NCI-H510A (cell line): ENCODE results near the gene ITSN1.
"Not testable (repeated sequence)": the region's sequence is repeated elsewhere in the genome, so short reads cannot be mapped to it uniquely, and the experiment has no call there.

Experiments used
- DNase-seq: peaks from one replicate; lab custom pipeline; 2025; lab: John Stamatoyannopoulos, UW

Gene ITSN1

DNA sequence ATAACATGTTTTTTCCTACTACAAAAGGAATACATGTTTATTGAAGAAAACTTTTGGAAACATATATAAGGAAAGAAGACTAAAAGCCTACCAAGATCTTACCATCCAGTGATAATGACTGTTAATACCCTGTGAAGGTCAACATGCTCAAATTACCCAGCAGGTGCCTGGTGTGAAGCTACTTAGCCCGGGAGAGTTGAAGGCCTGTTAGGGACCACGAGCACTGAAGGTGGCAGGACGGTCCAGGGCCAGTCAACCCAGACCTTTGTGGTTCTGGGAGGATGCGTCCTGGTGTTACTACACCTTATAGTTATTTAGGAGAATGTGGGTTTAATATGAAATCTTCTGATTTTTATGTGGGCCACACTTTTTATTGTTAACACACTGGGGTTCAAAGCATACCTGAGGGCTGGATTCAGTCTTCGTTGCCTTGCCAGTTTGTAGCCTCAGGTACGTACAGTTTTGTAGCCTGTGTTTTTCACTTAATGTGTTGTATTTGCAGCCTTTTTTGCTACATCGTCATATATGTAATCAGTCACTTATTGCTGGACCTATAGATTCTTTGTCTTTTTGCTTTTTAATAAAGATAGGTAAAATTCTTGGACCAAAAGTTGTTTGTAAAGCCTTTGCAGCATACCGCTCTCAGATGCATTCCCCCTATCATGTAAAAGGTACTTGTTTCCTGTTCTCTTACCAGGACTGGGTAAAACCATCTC is 9.8 kb downstream of the ITSN1 start:
- DNase-seq, result peak; percentile 29

DNA sequence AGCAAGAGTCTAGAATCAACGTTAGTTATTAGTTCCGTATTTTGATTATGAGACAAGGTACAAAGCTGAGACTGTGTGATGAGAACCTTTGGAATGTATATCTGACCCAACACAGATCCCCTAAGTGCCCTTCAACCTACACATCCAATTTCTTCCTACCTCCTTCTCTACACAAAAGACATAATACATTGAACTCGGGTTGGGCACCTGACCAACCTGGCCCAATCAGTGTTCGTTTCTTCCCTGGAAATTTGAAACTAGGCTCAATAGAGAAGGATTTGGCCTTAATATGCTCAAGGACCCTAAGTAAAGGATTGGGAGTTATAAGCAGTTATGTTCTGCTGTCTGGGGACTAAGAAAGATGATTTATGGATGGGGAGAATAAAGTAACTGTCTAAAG is 12.1 kb downstream of the ITSN1 start:
- no peak for DNase-seq

DNA sequence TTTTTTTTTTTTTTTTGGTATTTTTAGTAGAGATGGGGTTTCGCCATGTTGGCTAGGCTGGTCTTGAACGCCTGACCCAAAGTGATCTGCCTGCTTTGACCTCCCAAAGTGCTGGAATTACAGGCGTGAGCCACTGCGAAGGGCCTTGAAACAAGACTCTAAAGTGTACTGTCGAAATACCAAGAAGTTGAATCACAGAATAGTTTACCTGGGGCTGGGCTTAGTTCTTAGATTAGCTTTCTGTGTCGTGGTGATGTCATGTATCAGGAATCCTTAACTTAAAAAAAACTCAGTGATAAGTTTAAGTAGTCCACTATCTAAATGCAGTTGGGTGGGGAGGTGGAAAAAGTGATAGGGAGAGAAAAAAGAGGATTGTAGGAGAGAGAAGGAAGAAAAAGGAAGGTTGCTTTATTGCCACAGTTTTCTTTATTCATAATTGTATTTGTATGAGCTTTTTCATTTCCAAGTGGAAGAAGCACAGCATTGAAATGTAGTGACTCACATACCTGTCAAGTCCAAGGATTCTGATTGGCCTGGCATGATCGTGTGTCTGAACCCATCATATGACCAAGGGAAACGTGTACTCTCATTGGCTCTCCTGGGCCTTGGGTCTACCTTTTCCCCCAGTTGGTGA is 13.4 kb downstream of the ITSN1 start:
- DNase-seq, result no peak

DNA sequence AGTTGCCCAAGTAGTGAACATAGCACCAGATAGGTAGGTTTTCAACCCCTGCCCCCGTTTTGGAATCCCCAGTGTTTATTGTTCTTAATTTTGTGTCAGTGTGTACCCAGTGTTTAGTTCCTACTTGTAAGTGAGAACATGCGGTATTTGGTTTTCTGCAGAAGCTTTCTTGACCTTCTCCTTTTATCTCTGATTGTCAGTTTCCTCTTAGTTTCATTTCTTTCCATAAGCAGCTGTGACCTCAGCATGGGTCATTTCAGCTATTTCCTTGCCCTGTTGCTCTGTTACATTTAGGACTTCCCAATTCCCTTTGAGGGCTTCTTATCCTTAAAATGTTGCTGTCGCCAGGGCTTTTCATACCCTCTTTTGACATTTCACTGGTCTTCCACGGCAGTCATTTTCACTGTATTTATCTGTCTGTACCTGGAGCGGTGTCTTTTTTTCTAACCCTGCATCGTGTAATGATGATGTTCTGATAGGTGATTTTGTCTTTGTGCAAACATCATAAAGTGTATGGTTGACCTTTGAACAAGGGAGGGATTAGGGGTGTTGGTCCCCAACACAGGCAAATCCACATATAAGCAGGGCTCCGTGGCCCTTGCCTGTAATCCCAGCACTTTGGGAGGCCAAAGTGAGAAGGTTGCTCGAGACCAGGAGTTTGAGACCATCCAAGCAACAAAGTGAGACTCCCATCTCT is 15.0 kb downstream of the ITSN1 start:
- no peak for DNase-seq

DNA sequence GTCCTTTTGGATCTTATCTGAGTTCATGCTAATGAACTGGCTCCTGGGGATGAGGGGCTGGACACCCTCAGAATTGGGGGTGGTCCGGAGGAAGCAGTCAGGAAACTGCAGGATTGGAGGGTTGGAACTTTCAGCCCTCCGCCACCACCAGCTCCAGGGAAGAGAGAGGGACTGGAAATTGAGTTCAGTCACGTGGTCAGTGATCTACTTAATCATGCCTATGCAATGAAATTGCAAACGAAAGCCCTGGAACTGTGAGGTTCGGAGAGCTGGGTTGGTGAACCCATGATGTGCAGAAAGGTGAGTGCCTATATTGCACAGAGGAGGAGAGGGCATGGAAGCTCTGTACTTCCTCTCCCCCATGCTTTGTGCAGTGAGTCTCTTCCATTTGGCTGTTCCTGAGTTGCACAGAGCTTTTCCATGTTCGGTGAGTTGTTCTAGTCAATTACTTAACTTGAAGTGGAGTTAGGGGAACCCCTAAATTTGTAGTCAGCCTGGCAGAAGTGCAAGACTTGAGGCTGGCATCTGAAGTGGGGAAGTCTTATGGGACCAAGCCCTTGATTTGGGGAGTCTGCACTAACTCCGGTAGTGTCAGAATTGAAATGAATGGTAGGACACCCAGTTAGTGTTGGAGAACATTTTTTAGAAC is 16.7 kb downstream of the ITSN1 start:
- DNase-seq, result no peak

DNA sequence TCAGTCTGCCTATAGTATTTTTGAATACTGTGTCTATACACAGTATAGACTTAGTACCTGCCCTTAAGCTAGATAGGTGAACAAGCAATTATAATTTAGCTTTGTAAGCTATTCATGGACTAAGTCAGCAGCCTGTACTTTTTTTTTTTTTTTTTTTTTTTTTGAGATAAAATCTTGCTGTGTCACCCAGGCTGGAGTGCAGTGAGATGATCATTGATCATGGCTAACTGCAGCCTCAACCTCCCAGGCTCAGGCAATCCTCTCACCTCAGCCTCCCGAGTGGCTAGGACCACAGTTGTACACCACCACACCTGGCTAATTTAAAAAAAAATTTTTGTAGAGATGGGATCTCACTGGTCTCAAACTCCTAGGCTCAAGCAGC is 17.3 kb downstream of the ITSN1 start:
- DNase-seq, result no peak

DNA sequence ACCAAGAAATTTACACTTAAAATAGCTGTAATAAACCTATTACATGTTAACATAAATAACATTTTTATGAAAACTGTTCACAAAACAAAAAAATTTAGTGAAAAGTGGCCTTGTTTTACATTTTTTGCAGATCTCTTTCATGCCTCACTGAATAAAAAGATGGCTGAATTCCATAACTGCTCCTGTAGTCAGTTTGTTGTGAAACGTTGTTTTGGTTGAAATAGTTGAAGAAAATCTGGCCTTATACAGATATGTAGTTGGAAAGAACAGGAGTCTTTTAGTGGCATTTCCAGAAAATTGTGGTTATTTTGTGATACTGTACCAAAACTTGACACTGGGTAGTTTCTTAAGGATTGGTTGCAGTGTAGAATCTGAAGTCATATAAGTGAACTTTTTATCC is 18.1 kb downstream of the ITSN1 start:
- no peak for DNase-seq

DNA sequence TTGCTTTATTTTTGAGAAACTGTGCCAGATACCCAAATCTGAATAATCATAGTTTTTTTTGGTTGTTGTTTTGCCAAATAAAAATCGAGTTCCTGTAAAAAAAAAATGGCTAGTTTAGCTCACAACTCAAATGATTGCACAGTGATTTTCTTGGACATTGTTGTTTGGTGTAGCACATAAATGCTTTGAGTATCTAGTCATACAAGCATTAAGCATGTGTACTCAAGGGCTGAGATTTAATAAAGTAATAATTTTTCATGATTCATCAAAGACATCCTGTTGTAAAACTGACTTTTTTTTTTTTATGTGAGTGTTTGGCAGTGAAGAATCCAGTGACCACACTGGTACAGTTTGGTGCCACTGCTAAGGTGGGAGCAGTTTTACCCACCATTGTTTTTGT is 18.8 kb downstream of the ITSN1 start:
- no peak for DNase-seq

DNA sequence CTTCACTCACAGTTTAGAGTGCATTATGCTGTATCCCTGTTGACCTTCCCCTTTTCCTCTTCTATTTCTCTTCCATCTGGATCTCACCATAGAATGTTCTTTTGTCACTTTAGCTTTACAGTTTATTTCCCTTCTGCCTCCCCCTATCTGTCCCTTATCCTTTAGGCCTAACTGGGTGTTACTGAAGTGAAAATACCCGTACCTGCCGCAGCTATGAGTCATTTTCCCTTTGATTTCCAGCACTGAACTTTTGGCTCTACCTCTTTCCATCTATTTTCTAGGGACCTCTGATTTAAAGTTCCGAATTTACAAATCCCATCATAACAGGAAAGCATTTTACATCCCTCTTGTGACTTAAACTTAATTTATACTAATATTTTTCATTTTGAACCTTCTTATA is 19.7 kb downstream of the ITSN1 start:
- DNase-seq, result no peak

DNA sequence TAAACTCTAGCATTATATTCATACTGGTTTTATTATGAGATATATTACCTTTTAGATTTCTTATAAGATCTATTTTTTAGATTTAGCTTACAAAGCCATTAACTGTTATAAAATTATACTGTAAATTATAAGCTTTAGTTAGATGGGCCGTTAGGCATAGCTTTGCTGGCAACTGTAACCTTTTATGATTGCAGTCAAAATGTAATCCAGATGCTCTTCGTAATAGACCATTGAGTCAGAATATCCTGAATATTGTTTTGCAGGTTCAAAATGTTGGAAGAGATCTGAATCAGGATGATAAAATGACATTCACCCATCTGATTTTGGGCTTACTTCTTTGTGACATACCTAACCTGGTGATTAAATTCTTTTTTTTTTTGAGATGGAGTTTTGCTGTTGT is 20.9 kb downstream of the ITSN1 start:
- no peak for DNase-seq

DNA sequence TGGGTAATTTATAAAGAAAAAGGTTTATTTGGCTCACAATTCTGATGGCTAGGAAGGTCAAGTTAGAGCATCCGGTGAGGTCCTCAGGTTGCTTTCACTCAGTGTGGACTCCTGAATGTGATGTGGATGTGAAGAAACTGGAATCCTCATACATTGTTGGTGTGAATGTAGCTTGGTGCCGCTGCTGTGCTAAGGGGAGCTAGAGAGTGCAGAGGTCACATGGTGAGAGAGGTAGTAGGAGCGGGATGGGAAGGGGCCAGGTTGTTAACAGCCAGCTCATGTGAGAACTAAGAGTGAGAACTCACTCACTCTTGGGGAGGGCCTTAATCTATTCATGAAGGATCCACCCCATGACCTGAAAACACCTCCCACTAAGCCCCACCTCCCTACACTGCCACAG is 21.8 kb downstream of the ITSN1 start:
- DNase-seq, result no peak

DNA sequence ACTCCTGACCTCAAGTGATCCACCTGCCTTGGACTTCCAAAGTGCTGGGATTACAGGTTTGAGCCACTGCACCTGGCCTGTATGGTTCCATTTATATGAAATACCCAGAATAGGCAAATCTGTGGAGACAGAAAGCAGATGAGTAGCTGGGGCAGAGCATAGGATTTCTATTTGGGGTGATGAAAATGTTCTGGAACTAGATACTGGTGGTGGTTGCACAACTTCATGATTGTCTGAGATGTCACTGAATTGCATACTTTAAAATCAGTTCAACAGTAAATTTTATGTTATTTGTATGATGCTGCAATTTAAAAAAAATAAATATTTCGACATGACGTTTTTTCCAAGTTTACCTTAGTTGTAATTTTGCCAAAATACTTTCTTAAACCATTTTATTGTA is 23.9 kb downstream of the ITSN1 start:
- DNase-seq, result no peak

DNA sequence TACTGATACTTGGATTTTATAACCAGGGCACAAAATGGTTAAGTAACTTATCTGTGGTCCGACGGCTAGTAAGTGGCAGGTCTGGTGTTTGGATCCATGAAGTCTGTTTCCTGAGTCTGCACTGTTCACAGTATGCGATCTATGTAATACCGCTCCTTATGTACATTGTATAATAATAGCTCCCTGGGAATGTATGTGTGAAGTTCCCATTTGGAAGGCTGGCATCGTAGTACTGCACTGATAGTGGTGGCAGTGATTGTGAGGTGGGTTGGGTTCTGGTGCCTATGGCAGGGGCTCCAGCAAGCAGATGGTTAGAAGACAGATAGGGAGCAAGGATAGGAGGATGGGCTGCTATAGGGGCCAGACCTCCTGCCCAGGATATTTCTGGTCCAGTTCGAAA is 25.3 kb downstream of the ITSN1 start:
- DNase-seq, result no peak

DNA sequence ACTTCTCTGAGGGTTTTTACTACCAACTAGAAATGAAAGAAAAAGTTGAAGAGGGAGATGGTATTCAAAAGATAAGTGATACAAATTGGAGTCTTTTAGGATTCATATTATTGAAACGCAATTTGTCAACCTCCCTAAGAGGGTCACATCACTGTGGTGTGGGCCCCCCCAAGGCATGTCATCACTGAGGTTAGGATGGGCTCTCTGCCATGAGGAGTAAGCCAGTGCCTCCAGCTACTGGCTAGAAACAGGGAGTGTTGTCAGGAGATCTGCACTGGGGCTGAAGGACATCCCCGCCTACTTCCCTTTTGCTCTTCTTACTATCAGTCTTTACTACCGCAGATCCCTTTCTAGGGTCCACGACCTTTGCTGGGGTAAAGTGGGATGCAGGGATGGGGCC is 25.9 kb downstream of the ITSN1 start:
- DNase-seq, result no peak

DNA sequence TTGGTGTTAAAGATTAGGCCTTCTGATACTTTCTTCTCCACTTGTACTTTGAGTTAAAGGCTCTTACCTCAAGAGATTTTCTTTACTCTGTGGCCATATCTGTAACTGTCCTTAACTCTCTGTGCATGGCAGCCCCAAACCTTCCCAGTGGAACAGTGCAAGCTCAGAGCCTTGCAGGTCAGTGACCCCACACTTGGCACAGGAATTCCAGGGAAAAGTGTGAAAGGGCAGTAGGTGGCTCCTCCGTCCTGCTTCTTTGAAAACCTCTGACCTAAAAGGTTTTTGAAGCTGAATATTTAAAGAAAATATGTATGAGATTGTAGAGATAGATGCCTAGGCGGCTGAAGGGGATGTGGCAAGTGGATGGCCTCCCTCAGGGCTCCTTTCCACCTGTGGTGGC is 26.3 kb downstream of the ITSN1 start:
- DNase-seq, result no peak

DNA sequence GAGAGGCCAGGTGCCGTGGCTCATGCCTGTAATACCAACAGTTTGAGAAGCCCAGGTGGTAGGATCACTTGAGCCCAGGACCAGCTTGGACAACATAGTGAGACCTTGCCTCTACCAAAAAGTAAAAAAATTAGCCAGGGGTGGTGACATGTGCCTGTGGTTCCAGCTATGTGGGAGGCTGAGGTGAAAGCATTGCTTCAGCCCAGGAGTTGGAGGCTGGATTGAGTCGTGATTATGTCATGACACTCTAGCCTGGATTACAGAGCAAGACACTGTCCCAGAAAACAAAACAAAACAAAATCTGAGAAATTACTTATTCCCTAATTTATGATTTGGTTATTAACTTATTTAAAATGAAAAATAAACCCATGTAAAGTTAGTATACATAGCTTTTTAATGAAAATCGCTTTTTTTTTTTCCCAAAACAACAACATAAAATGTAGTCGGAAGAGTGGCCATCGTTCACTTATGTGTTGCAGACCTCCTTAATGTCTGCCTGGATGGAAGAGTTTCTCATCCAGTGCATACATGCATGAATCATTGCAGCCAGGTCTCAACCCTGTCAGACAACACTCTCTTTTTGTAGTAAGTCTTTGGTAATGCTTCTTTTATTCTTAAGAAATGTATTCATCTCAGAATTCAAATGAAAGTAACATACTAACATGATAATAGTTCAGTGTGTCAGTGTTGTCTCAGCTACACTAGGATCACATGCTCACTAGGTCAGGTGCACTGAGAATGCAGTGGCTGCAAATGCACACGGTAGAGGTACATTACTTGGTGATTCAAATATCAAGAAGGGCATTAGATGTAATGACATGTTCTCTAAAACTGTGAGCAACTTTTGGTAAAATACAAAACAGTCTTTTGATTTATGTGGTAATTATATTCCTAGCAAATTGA is 28.0 kb downstream of the ITSN1 start:
- DNase-seq, result no peak

DNA sequence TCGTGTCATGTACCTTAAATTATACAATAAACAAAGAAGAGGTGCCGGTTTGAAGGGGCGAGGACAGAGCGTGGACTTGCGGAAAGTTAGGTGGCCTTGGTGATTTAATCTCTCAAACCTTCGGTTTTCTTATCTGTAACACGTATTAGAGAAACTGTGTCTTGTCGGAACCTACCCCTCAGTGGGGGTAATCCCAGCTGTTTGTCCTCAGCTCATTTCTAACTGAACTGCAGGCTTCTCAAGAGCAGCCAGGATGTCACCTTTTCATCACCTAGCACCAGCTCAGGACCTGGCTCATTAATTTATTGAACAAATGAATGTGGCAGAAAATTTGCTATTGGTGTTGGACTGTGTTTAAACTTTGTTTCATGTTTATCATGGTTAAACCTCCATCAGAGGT is 31.2 kb downstream of the ITSN1 start:
- no peak for DNase-seq

DNA sequence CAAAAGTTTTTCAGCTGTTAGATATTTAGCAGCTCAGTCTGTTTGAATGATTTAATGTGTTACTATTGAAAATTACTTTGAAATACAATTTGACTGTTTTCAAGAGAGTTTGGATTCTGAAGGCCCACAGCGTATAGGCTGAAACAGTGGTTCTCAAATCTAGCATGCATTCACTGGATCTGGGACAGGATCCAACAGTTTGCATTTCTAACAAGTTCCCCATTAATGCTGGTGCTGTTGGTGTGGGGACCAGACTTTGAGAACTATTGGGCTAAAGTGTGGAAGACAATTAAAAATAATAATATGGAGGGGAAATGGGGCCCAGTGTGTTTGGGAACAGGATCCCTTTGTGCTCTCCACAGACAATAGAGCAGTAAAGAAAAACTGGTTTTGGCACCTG is 31.9 kb downstream of the ITSN1 start:
- DNase-seq, result no peak

DNA sequence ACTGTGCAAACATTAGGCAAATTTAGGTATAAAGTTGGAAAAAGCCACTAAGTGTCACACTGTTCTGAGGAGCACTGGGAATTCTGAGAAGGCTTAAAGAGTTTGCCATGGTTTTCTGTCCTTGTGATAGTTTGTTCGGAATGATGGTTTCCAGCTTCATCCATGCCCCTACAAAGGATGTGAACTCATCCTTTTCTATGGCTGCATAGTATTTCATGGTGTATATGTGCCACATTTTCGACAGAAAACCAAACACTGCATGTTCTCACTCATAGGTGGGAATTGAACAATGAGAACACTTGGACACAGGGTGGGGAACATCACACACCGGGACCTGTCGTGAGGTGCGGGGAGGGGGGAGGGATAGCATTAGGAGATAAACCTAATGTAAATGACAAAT is 34.4 kb downstream of the ITSN1 start:
- DNase-seq, result not testable (repeated sequence)

DNA sequence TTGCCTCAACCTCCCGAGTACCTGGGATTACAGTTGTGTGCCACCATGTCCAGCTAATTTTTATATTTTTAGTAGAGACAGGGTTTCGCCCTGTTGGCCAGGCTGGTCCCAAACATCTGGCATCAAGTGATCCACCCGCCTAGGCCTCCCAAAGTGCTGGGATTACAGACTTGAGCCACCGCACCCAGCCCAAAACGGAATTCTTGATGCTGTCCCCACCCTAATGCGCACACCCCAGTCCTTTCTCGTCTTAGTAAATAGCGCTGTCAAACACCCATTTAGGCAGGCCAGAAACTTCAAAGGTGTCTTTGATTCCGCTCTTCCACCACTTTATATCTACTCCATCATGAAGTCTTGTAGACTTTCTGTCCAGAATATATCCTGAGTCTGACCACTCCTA is 35.1 kb downstream of the ITSN1 start:
- DNase-seq, result no peak

DNA sequence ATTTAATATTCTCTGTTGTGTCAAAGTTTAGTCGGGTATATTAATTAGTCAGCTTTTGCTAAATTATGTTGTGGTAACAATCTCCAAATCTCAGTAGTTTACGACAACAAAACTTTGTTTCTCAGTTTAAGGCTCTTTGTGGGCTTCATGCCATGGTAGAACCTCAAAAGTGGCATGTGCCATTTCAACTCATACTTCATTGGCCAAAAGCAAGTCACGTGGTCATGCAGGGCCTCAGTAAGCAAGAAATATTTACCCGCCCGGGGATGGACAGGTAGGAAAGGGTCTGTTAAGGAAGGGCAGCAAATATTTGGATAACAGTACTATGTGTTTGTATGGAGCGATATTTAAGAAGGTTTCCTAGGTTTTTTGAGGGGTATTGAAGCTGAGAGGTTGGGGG is 38.6 kb downstream of the ITSN1 start:
- no peak for DNase-seq

DNA sequence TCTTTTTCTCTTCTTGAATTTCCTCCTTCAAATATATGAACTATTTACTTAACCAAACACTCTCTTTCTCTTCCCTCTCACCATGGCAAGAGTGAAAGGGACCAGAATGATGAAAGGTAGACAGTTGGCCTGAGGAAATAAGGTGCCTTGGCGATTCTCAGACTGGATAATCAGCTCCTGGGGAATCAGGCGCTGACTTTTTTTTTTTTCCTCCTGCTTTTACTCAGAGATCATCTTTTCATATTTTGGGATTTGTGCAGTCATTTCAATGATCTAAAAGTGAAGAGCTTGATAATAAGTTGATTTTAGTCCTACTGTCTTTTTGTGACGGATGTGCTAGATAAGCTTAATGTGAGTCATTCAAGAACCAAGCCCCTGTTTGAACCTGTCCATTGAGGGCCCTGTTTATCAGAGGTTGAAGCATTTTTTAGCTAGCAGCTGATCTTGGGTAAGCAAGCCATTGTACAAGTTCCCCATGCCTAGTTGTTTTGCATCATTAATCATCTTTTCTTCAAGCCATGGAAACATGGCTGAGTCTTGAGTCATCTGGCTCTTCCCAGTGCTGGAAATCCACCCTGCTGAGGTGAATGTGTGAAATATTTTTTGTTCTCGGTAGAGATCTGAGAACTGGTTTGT is 40.8 kb downstream of the ITSN1 start:
- DNase-seq, result no peak
